K562 (cell line): ENCODE results near the gene CYSTM1. TPM values are rescaled to one million over a fixed set of nuclear protein-coding genes. Genes with fewer than 3 reads are reported as not detected.

ENCODE experiments used
- CAMTA2 ChIP-seq: fragments of 250-450 bp; sonication (Bioruptor Pico); conservative IDR thresholded peaks from 2 replicates; pipeline ENCODE4 v1.5.1; 2022
- HNRNPH1 ChIP-seq: fragments of 200-400 bp; formaldehyde crosslinking; optimal IDR thresholded peaks from 2 replicates; pipeline ENCODE3; 2017; ENCODE audit warnings: low read depth, mild to moderate bottlenecking, low read length, moderate library complexity
- MITF ChIP-seq: IDR thresholded peaks from 2 replicates; pipeline ENCODE4 v1.6.1; 2014; ENCODE audit warnings: antibody characterized with exemption
- MXD1 ChIP-seq: fragments of 250-450 bp; sonication (Bioruptor Pico); IDR thresholded peaks from 2 replicates; pipeline ENCODE4 v1.8.0; 2021; ENCODE audit warnings: borderline replicate concordance, mild to moderate bottlenecking, moderate library complexity; ENCODE audit not compliant: poor library complexity, severe bottlenecking
- MYNN ChIP-seq, 2 experiments: sonication (generic); formaldehyde crosslinking in 1 of 2; IDR thresholded peaks; 2 replicates each; pipeline versions ENCODE4 v1.5.0 to v1.6.1; 2016 to 2020; ENCODE audit warnings: antibody characterized with exemption in 1 of 2, missing genetic modification reagents in 1 of 2
- NFRKB ChIP-seq: fragments of 450-650 bp; IDR thresholded peaks from 2 replicates; pipeline ENCODE4 v1.6.1; 2016; ENCODE audit warnings: low read depth
- NR0B1 ChIP-seq: fragments of 450-650 bp; IDR thresholded peaks from one replicate; pipeline ENCODE4 v1.6.1; 2018; ENCODE audit warnings: mild to moderate bottlenecking, moderate library complexity; ENCODE audit not compliant: partially characterized antibody
- NR1H2 ChIP-seq: sonication (generic); formaldehyde crosslinking; IDR thresholded peaks from 2 replicates; pipeline ENCODE4 v1.4.0; 2020; ENCODE audit warnings: mild to moderate bottlenecking, missing genetic modification reagents
- RBFOX2 ChIP-seq: fragments of 200-400 bp; formaldehyde crosslinking; IDR thresholded peaks from 2 replicates; pipeline ENCODE4 v1.6.1; 2017; ENCODE audit warnings: low read depth, mild to moderate bottlenecking, low read length, moderate library complexity
- RFX1 ChIP-seq: fragments of 450-650 bp; IDR thresholded peaks from 2 replicates; pipeline ENCODE4 v1.6.1; 2016; ENCODE audit warnings: mild to moderate bottlenecking, moderate library complexity
- TFAM ChIP-seq: fragments of 250-450 bp; sonication (Bioruptor Pico); conservative IDR thresholded peaks from 2 replicates; pipeline ENCODE4 v1.5.0; 2021; ENCODE audit warnings: mild to moderate bottlenecking, moderate library complexity
- THRA ChIP-seq: fragments of 450-650 bp; IDR thresholded peaks from 2 replicates; pipeline ENCODE4 v1.6.1; 2017; ENCODE audit warnings: mild to moderate bottlenecking, moderate library complexity
- ZBTB49 ChIP-seq: sonication (generic); formaldehyde crosslinking; IDR thresholded peaks from 2 replicates; pipeline ENCODE4 v1.8.0; 2022; ENCODE audit warnings: missing genetic modification reagents, mild to moderate bottlenecking, borderline replicate concordance
- ZBTB5 ChIP-seq: fragments of 450-650 bp; IDR thresholded peaks from 2 replicates; pipeline ENCODE4 v1.6.1; 2017; ENCODE audit warnings: antibody characterized with exemption
- ZKSCAN8 ChIP-seq: fragments of 200-800 bp; sonication (Bioruptor generic); IDR thresholded peaks from 2 replicates; pipeline ENCODE4 v1.6.1; 2016; ENCODE audit warnings: missing genetic modification characterization, missing compliant biosample characterization
- ZNF133 ChIP-seq: fragments of 250-450 bp; sonication (Bioruptor Pico); IDR thresholded peaks from 2 replicates; pipeline ENCODE4 v1.4.0; 2020; ENCODE audit warnings: mild to moderate bottlenecking
- ZNF174 ChIP-seq: fragments of 250-450 bp; sonication (Bioruptor Pico); IDR thresholded peaks from 2 replicates; pipeline ENCODE4 v1.4.0; 2020; ENCODE audit warnings: mild to moderate bottlenecking
- ZNF274 ChIP-seq: IDR thresholded peaks from 2 replicates; pipeline ENCODE4 v1.6.1; 2011; ENCODE audit warnings: low read depth, mild to moderate bottlenecking, low read length, moderate library complexity, borderline replicate concordance
- ZNF77 ChIP-seq: fragments of 250-450 bp; sonication (Bioruptor Pico); IDR thresholded peaks from 2 replicates; pipeline ENCODE4 v1.5.0; 2020
- polyA plus RNA-seq, 8 experiments: library from polyadenylated mRNA; depleted of rRNA in 4 of 8; stranded (reverse) in 5 of 8; unstranded in 3 of 8; fragments of >200 nt; fragmentation: Nextera tagmentation in 2 of 8; fragmentation: Illumina TruSeq in 1 of 8; extraction: Ambion mirVana in 2 of 8; extraction: Trizol in 1 of 8; gene quantifications; 2 replicates each; pipeline versions ENCODE4 v1.2.1 to v1.2.3, GENCODE V29; 2011 to 2014; ENCODE audit warnings: inconsistent platforms in 1 of 8, missing spikeins in 1 of 8
- total RNA-seq, 7 experiments: library from RNA; depleted of rRNA in 6 of 7; stranded (reverse); fragments of >200 nt in 6 of 7; fragmentation: Illumina TruSeq in 2 of 7; extraction: Trizol in 2 of 7; gene quantifications; 2 replicates each; pipeline versions ENCODE4 v1.2.1 to v1.2.3, GENCODE V29; 2011 to 2021; ENCODE audit warnings: low replicate concordance in 1 of 7

The CYSTM1 gene
- total and polyA plus RNA-seq, 9 of the 15 experiments (the other 6 are each of a cell fraction or from before 2014, with no cell fraction given), result 76.1 to 422 (median 108) TPM

GRCh38 chr5:140261403-140262171 is 86.6 kb downstream of the CYSTM1 start (continued):
- no peak for TF ChIP-seq NR1H2
- no peak for TF ChIP-seq ZNF77 (CRISPR knock-in tag)
- no peak for TF ChIP-seq ZNF133
- TF ChIP-seq ZBTB49 (CRISPR knock-in tag), result no peak
- TF ChIP-seq THRA, result peak; percentile 48; the same call in 1 of the 2 replicates
- TF ChIP-seq ZKSCAN8 (CRISPR knock-in tag), result no peak
- TF ChIP-seq HNRNPH1, result no peak
- no peak for TF ChIP-seq RBFOX2
- no peak for TF ChIP-seq MXD1 (CRISPR knock-in tag)
- no peak for TF ChIP-seq CAMTA2 (CRISPR knock-in tag)
- TF ChIP-seq ZNF174 (CRISPR knock-in tag), result no peak
- TF ChIP-seq MITF, result no peak
- peak; percentile 33; the same call in 1 of the 2 replicates for TF ChIP-seq RFX1
- no peak for TF ChIP-seq MYNN (IDR thresholded peaks at IDR 0.05)
- no peak for TF ChIP-seq MYNN (CRISPR knock-in tag; IDR thresholded peaks at IDR 0.05)
- TF ChIP-seq NR0B1, result no peak
- TF ChIP-seq TFAM (CRISPR knock-in tag), result no peak
- TF ChIP-seq NFRKB, result no peak
- no peak for TF ChIP-seq ZNF274
- no peak for TF ChIP-seq ZBTB5
